H9 (cell line): ENCODE data around the gene DISP3. TPM values are rescaled to one million over a fixed set of nuclear protein-coding genes. Genes with fewer than 3 reads are reported as not detected.

Experiments used
- DNase-seq: peaks from one replicate; pipeline ENCODE4 v3.0.0-alpha.2; 2017
- H2AFZ ChIP-seq: one replicate; pipeline ENCODE4 v1.6.1; 2013; ENCODE audit warnings: mild to moderate bottlenecking, low read length, control low read depth, moderate library complexity
- H2AK5ac ChIP-seq: 2 replicates; pipeline ENCODE4 v1.6.1; 2013; ENCODE audit warnings: low read length, control low read depth, mixed read lengths; ENCODE audit not compliant: insufficient read length
- H2BK120ac ChIP-seq: one replicate; pipeline ENCODE4 v1.6.1; 2013; ENCODE audit warnings: low read depth, mild to moderate bottlenecking, low read length, control low read depth, inconsistent platforms; ENCODE audit not compliant: poor library complexity, severe bottlenecking
- H2BK12ac ChIP-seq: 2 replicates; pipeline ENCODE4 v1.6.1; 2013; ENCODE audit warnings: low read length, control low read depth, mixed read lengths, low read depth; ENCODE audit not compliant: insufficient read length
- H2BK15ac ChIP-seq: 2 replicates; pipeline ENCODE4 v1.6.1; 2013; ENCODE audit warnings: low read depth, low read length, control low read depth
- H2BK20ac ChIP-seq: one replicate; pipeline ENCODE4 v1.6.1; 2013; ENCODE audit warnings: low read depth, mild to moderate bottlenecking, low read length, control low read depth, inconsistent platforms; ENCODE audit not compliant: poor library complexity, severe bottlenecking
- H2BK5ac ChIP-seq: 2 replicates; pipeline ENCODE4 v1.6.1; 2013; ENCODE audit warnings: low read length, control low read depth, mixed read lengths; ENCODE audit not compliant: insufficient read length
- H3K14ac ChIP-seq: 2 replicates; pipeline ENCODE4 v1.6.1; 2013; ENCODE audit warnings: low read length, control low read depth; ENCODE audit not compliant: insufficient read depth
- H3K18ac ChIP-seq: 2 replicates; pipeline ENCODE4 v1.6.1; 2013; ENCODE audit warnings: low read depth, mild to moderate bottlenecking, mixed read lengths, low read length, control low read depth; ENCODE audit not compliant: insufficient read length
- H3K23ac ChIP-seq: 2 replicates; pipeline ENCODE4 v1.6.1; 2013; ENCODE audit warnings: low read length, control low read depth, mixed read lengths, low read depth; ENCODE audit not compliant: insufficient read length
- H3K23me2 ChIP-seq: 2 replicates; pipeline ENCODE4 v1.6.1; 2013; ENCODE audit warnings: low read depth, mild to moderate bottlenecking, mixed read lengths, low read length, control low read depth; ENCODE audit not compliant: insufficient read length, poor library complexity, severe bottlenecking
- H3K27ac ChIP-seq: 2 replicates; pipeline ENCODE4 v1.5.1; 2013; ENCODE audit warnings: low read length, control low read depth, mixed read lengths, low read depth; ENCODE audit not compliant: insufficient read length
- H3K27me3 ChIP-seq: 2 replicates; pipeline ENCODE4 v1.6.1; 2013; ENCODE audit warnings: low read length, control low read depth, inconsistent platforms; ENCODE audit not compliant: insufficient read depth
- H3K4ac ChIP-seq: 2 replicates; pipeline ENCODE4 v1.6.1; 2013; ENCODE audit warnings: low read depth, mild to moderate bottlenecking, control low read depth, inconsistent platforms, low read length, moderate library complexity
- H3K4me1 ChIP-seq: 2 replicates; pipeline ENCODE4 v1.6.1; 2013; ENCODE audit warnings: low read length, control low read depth, inconsistent platforms; ENCODE audit not compliant: insufficient read depth
- H3K4me2 ChIP-seq: 2 replicates; pipeline ENCODE4 v1.6.1; 2013; ENCODE audit warnings: low read length, control low read depth, mixed read lengths; ENCODE audit not compliant: insufficient read length, insufficient read depth
- H3K56ac ChIP-seq: 2 replicates; pipeline ENCODE4 v1.6.1; 2013; ENCODE audit warnings: low read depth, mild to moderate bottlenecking, mixed read lengths, low read length, control low read depth; ENCODE audit not compliant: insufficient read length
- H3K79me1 ChIP-seq: 2 replicates; pipeline ENCODE4 v1.6.1; 2013; ENCODE audit warnings: low read depth, mild to moderate bottlenecking, moderate library complexity, low read length, control low read depth, inconsistent platforms; ENCODE audit not compliant: insufficient read depth, poor library complexity, severe bottlenecking
- H3K79me2 ChIP-seq: 2 replicates; pipeline ENCODE4 v1.6.1; 2013; ENCODE audit warnings: low read length, control low read depth, inconsistent platforms; ENCODE audit not compliant: insufficient read depth
- H3K9ac ChIP-seq: 2 replicates; pipeline ENCODE4 v1.6.1; 2013; ENCODE audit warnings: low read length, control low read depth, mixed read lengths; ENCODE audit not compliant: insufficient read length; ENCODE audit errors: extremely low read depth
- H3K9me3 ChIP-seq: one replicate; pipeline ENCODE4 v1.6.1; 2013; ENCODE audit warnings: low read depth, low read length, inconsistent platforms; ENCODE audit not compliant: control insufficient read depth
- H3T11ph ChIP-seq: one replicate; pipeline ENCODE4 v1.6.1; 2013; ENCODE audit warnings: mild to moderate bottlenecking, low read length, control low read depth, inconsistent platforms
- H4K20me1 ChIP-seq: one replicate; pipeline ENCODE4 v1.6.1; 2013; ENCODE audit not compliant: control insufficient read depth, insufficient read length, insufficient read depth
- H4K5ac ChIP-seq: 2 replicates; pipeline ENCODE4 v1.6.1; 2013; ENCODE audit warnings: low read depth, mild to moderate bottlenecking, mixed read lengths, low read length, control low read depth; ENCODE audit not compliant: insufficient read length
- H4K8ac ChIP-seq: replicated peaks from 2 replicates; pipeline ENCODE4 v1.6.1; 2013; ENCODE audit warnings: low read length, control low read depth, mixed read lengths, low read depth; ENCODE audit not compliant: insufficient read length
- H4K91ac ChIP-seq: 2 replicates; pipeline ENCODE4 v1.6.1; 2013; ENCODE audit warnings: low read depth, mild to moderate bottlenecking, moderate library complexity, mixed read lengths, low read length, control low read depth; ENCODE audit not compliant: insufficient read length
- H3K27ac Mint-ChIP-seq, 3 experiments: 2 replicates in 2 of 3; 3 replicates in 1 of 3; pipeline ENCODE4 v1.8.0; 2020 to 2021; ENCODE audit warnings: mixed read lengths in 3 of 3, mild to moderate bottlenecking in 1 of 3, moderate library complexity in 1 of 3
- H3K27me3 Mint-ChIP-seq: 2 replicates; pipeline ENCODE4 v1.8.0; 2021; ENCODE audit warnings: low read depth, mild to moderate bottlenecking, moderate library complexity, mixed read lengths
- H3K36me3 Mint-ChIP-seq, 3 experiments: 2 replicates in 2 of 3; 3 replicates in 1 of 3; pipeline ENCODE4 v1.8.0; 2020 to 2021; ENCODE audit warnings: low read depth in 3 of 3, mixed read lengths in 3 of 3; ENCODE audit not compliant: insufficient read depth in 1 of 3
- H3K4me1 Mint-ChIP-seq, 2 experiments: 2 replicates each; pipeline ENCODE4 v1.8.0; 2020; ENCODE audit warnings: mixed read lengths in 2 of 2
- H3K4me3 Mint-ChIP-seq, 2 experiments: 2 replicates in 1 of 2; 3 replicates in 1 of 2; pipeline ENCODE4 v1.8.0; 2020 to 2021; ENCODE audit warnings: mild to moderate bottlenecking in 2 of 2, mixed read lengths in 2 of 2, moderate library complexity in 1 of 2
- H3K9me3 Mint-ChIP-seq, 2 experiments: 2 replicates in 1 of 2; 3 replicates in 1 of 2; pipeline ENCODE4 v1.8.0; 2020; ENCODE audit warnings: mild to moderate bottlenecking in 2 of 2, mixed read lengths in 2 of 2, moderate library complexity in 1 of 2
- WGBS: extraction: QIAGEN DNeasy Blood & Tissue Kit; methylation state at CpG from one replicate; pipeline ENCODE4 v1.1.7; 2013; ENCODE audit warnings: missing lambda C conversion rate, low lambda C conversion rate, mixed read lengths; ENCODE audit not compliant: insufficient read length; ENCODE audit errors: extremely low coverage; 5-methylcytosine and 5-hydroxymethylcytosine counted together
- total RNA-seq: library from RNA; stranded (reverse); gene quantifications from 2 replicates; pipeline ENCODE4 v1.2.1, GENCODE V29; 2021
- TF ChIP-seq, protein P1 (sequence below): fragments of 200-600 bp; sonication (generic); conservative IDR thresholded peaks from 3 replicates; pipeline ENCODE4 v1.8.0; 2021; ENCODE audit warnings: antibody characterized with exemption, mild to moderate bottlenecking

The DISP3 gene
- total RNA-seq, 1 experiment from 2014 or later, result 3.5 TPM

DNA sequence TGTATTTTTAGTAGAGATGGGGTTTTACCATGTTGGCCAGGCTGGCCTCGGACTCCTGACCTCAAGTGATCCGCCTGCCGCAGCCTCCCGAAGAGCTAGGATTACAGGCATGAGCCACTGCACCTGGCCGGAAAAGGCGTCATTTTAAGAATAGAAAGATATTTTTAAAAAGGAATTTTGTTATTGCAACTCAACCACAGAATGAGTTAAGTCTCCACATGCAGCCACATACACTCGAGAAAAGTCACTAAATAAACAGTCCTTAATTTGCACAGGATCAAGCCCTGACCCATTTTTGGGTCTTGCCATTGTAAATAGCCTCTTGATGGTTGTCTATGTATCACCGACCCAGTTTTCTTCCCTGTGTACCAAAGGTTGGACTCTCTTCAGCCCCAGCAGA lies 89.7 kb downstream of the DISP3 start:
- Histone ChIP-seq H2BK20ac (no peak overlapping the region), H3K9ac (no peak overlapping the region), H4K5ac (no peak overlapping the region), H3K27ac (no peak overlapping the region), H2BK15ac (no peak overlapping the region), H2BK120ac (no peak overlapping the region), H3K23ac (no peak overlapping the region), H3K23me2 (no peaks in the 10 kb centered on the region), H3T11ph (no peak overlapping the region), H2AFZ (no peak overlapping the region), H3K9me3 (no peaks in the 10 kb centered on the region), H4K20me1 (no peaks in the 10 kb centered on the region), H4K91ac (no peak overlapping the region), H3K27me3 (no peaks in the 10 kb centered on the region), H2AK5ac (no peak overlapping the region), H3K79me2 (no peaks in the 10 kb centered on the region), H3K18ac (no peak overlapping the region), H4K8ac (no peak overlapping the region), H3K4ac (no peak overlapping the region), H3K56ac (no peak overlapping the region), H3K4me2 (no peak overlapping the region), H3K4me1 (no peaks in the 10 kb centered on the region), H3K14ac (no peak overlapping the region), H2BK5ac (no peak overlapping the region), H2BK12ac (no peak overlapping the region), H3K79me1 (no peaks in the 10 kb centered on the region)
- H3K4me3 Mint-ChIP-seq, result no peak overlapping the region
- H3K4me1 Mint-ChIP-seq, result peaks cover 26 to 36% of the 10 kb centered on the region in 2 experiments
- WGBS, result no CpG with 5 or more reads among the region's 8 CpGs
- H3K36me3 Mint-ChIP-seq, result no peaks in the 10 kb centered on the region; a peak in 1 of 7 replicates
- H3K27ac Mint-ChIP-seq, result no peak overlapping the region
- no peak for DNase-seq
- no peaks in the 10 kb centered on the region for H3K27me3 Mint-ChIP-seq
- TF ChIP-seq, protein P1, sequence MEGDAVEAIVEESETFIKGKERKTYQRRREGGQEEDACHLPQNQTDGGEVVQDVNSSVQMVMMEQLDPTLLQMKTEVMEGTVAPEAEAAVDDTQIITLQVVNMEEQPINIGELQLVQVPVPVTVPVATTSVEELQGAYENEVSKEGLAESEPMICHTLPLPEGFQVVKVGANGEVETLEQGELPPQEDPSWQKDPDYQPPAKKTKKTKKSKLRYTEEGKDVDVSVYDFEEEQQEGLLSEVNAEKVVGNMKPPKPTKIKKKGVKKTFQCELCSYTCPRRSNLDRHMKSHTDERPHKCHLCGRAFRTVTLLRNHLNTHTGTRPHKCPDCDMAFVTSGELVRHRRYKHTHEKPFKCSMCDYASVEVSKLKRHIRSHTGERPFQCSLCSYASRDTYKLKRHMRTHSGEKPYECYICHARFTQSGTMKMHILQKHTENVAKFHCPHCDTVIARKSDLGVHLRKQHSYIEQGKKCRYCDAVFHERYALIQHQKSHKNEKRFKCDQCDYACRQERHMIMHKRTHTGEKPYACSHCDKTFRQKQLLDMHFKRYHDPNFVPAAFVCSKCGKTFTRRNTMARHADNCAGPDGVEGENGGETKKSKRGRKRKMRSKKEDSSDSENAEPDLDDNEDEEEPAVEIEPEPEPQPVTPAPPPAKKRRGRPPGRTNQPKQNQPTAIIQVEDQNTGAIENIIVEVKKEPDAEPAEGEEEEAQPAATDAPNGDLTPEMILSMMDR, result no peak
- no peaks in the 10 kb centered on the region; a peak in 1 of 5 replicates for H3K9me3 Mint-ChIP-seq
